Endothelial cell of umbilical vein (primary cell): Measurements from ENCODE around the gene SLC47A2. TPM values are rescaled to one million over a fixed set of nuclear protein-coding genes. Genes with fewer than 3 reads are reported as not detected.

Source experiments
- BruUV-seq: library from RNA; stranded (reverse); fragments of 400-500 nt; replicated peaks from 2 replicates; lab custom pipeline; 2021; lab: Mats Ljungman, UMichigan
- CTCF ChIA-PET: fragments of 300-600, 350-600 bp; sonication (Branson Sonifier 250); formaldehyde crosslinking; loops from one replicate; lab custom pipeline; 2021; ENCODE audit warnings: antibody characterized with exemption, inconsistent platforms; lab: Charles Lee
- POLR2A ChIA-PET: fragments of 300-600, 350-600 bp; sonication (Branson Sonifier 250); formaldehyde crosslinking; loops from one replicate; lab custom pipeline; 2021; ENCODE audit warnings: antibody characterized with exemption, inconsistent platforms; lab: Charles Lee
- DNase-seq: peaks from one replicate; pipeline ENCODE4 v3.0.0-alpha.2; 2011; ENCODE audit warnings: low read depth, low spot score
- FAIRE-seq: peaks from 2 replicates; lab custom pipeline; 2011; peaks lifted over from hg19 to GRCh38; lab: Jason Lieb, UNC
- H2AFZ ChIP-seq: 2 replicates; pipeline ENCODE4 v1.6.0; 2012; ENCODE audit warnings: low read depth, low read length, control low read depth, inconsistent platforms
- H3K27ac ChIP-seq: 2 replicates; pipeline ENCODE4 v1.5.1; 2011; ENCODE audit warnings: low read depth, mild to moderate bottlenecking, control low read depth, low read length, moderate library complexity; ENCODE audit not compliant: insufficient read depth
- H3K27me3 ChIP-seq, 2 experiments: 2 replicates each; pipeline versions ENCODE4 v1.6.0 to v1.6.1; 2011; ENCODE audit warnings: low read length in 2 of 2, mixed read lengths in 1 of 2; ENCODE audit not compliant: control insufficient read depth in 2 of 2, insufficient read depth in 2 of 2
- H3K36me3 ChIP-seq, 2 experiments: 2 replicates in 1 of 2; 3 replicates in 1 of 2; pipeline ENCODE4 v1.5.1; 2011; ENCODE audit warnings: low read length in 2 of 2, mild to moderate bottlenecking in 1 of 2, moderate library complexity in 1 of 2; ENCODE audit not compliant: control insufficient read depth in 2 of 2, insufficient read depth in 2 of 2; ENCODE audit errors: extremely low read depth in 1 of 2
- H3K4me1 ChIP-seq: 3 replicates; pipeline ENCODE4 v1.5.1; 2011; ENCODE audit warnings: mild to moderate bottlenecking, low read length; ENCODE audit not compliant: control insufficient read depth, insufficient read depth; ENCODE audit errors: extremely low read depth
- H3K4me2 ChIP-seq: 2 replicates; pipeline ENCODE4 v1.6.1; 2011; ENCODE audit warnings: low read length, control low read depth, mixed read lengths; ENCODE audit not compliant: insufficient read depth
- H3K4me3 ChIP-seq, 3 experiments: fragments of 200-600 bp in 1 of 3; sonication (generic), shearing (Covaris generic) in 1 of 3; replicated peaks in 1 of 3; 2 replicates each; pipeline ENCODE4 v1.5.1; 2011 to 2016; ENCODE audit warnings: control low read depth in 3 of 3, low read length in 3 of 3, mild to moderate bottlenecking in 2 of 3, inconsistent platforms in 1 of 3, low read depth in 1 of 3, moderate library complexity in 1 of 3; ENCODE audit not compliant: insufficient read depth in 1 of 3
- H3K79me2 ChIP-seq: 2 replicates; pipeline ENCODE4 v1.6.0; 2012; ENCODE audit warnings: low read length, inconsistent platforms; ENCODE audit not compliant: control insufficient read depth, insufficient read depth
- H3K9ac ChIP-seq: replicated peaks from 2 replicates; pipeline ENCODE3; 2011; ENCODE audit warnings: low read length, control low read depth; ENCODE audit not compliant: insufficient read depth; ENCODE audit errors: extremely low read depth
- H3K9me1 ChIP-seq: replicated peaks from 3 replicates; pipeline ENCODE4 v1.6.0; 2011; ENCODE audit warnings: mild to moderate bottlenecking, low read length; ENCODE audit not compliant: control insufficient read depth, insufficient read depth; ENCODE audit errors: extremely low read depth
- H3K9me3 ChIP-seq: replicated peaks from 2 replicates; pipeline ENCODE4 v1.5.1; 2012; ENCODE audit warnings: low read length, inconsistent platforms; ENCODE audit not compliant: control insufficient read depth, insufficient read depth
- H4K20me1 ChIP-seq: replicated peaks from 2 replicates; pipeline ENCODE3; 2011; ENCODE audit warnings: mild to moderate bottlenecking, low read length; ENCODE audit not compliant: control insufficient read depth, insufficient read depth; ENCODE audit errors: extremely low read depth
- CTCF ChIP-seq, 2 donors: IDR thresholded peaks; 1 replicate in 1 of 2; 2 replicates in 1 of 2; pipeline ENCODE4 v1.5.1; 2011; ENCODE audit warnings: low read length in 2 of 2, mild to moderate bottlenecking in 2 of 2, moderate library complexity in 2 of 2, control low read depth in 1 of 2, inconsistent platforms in 1 of 2, low read depth in 1 of 2; ENCODE audit not compliant: insufficient read depth in 1 of 2; ENCODE audit errors: extremely low read depth in 1 of 2
- EZH2 ChIP-seq: IDR thresholded peaks from 2 replicates; pipeline ENCODE4 v1.6.1; 2012; ENCODE audit warnings: borderline replicate concordance, low read depth, mild to moderate bottlenecking, moderate library complexity, low read length, inconsistent platforms; ENCODE audit not compliant: severe bottlenecking
- FOS ChIP-seq: IDR thresholded peaks from 2 replicates; pipeline ENCODE4 v1.6.1; 2011; ENCODE audit warnings: mild to moderate bottlenecking, low read length, moderate library complexity, borderline replicate concordance; ENCODE audit not compliant: insufficient read depth
- GATA2 ChIP-seq: IDR thresholded peaks from 2 replicates; pipeline ENCODE4 v1.7.0; 2011; ENCODE audit warnings: low read depth, mild to moderate bottlenecking, moderate library complexity, mixed read lengths, low read length; ENCODE audit not compliant: insufficient read length, insufficient read depth
- JUN ChIP-seq: IDR thresholded peaks from 2 replicates; pipeline ENCODE4 v1.6.1; 2011; ENCODE audit warnings: borderline replicate concordance, low read depth; ENCODE audit not compliant: insufficient read length, insufficient read depth
- MYC ChIP-seq: IDR thresholded peaks from one replicate; pipeline ENCODE4 v1.6.1; 2011; ENCODE audit warnings: mild to moderate bottlenecking, low read depth, low read length
- POLR2A ChIP-seq: IDR thresholded peaks from 2 replicates; pipeline ENCODE4 v1.6.1; 2012; ENCODE audit warnings: low read depth, mild to moderate bottlenecking, control low read depth, low read length
- POLR2AphosphoS5 ChIP-seq: IDR thresholded peaks from 2 replicates; pipeline ENCODE4 v1.6.1; 2012; ENCODE audit warnings: low read depth, mild to moderate bottlenecking, control low read depth, low read length, moderate library complexity; ENCODE audit not compliant: insufficient read depth
- dilution Hi-C: fragments of 300-500 bp; cut with MboI; formaldehyde crosslinking; loops from one replicate; pipeline ENCODE4 v1.15.0; 2019; ENCODE audit warnings: low sequenced_read_pairs; ENCODE audit not compliant: extremely low pct_ligation_motif_present
- intact Hi-C: fragments of 100-400 bp; cut with micrococcal nuclease; formaldehyde crosslinking; loops from one replicate; pipeline ENCODE4 v1.10.0; 2022
- polyA plus RNA-seq, 4 experiments: library from polyadenylated mRNA; depleted of rRNA in 3 of 4; stranded (reverse) in 3 of 4; unstranded in 1 of 4; fragments of >200 nt; gene quantifications; 2 replicates each; pipeline versions ENCODE4 v1.2.1 to v1.2.3, GENCODE V29; 2011 to 2012; ENCODE audit warnings: missing spikeins in 1 of 4
- total RNA-seq: library from RNA; stranded (reverse); gene quantifications from 2 replicates; pipeline ENCODE4 v1.2.3, GENCODE V29; 2021
- TF ChIP-seq, protein P1 (sequence below): IDR thresholded peaks from 2 replicates; pipeline ENCODE4 v1.6.1; 2011; ENCODE audit not compliant: insufficient read depth, insufficient read length

SLC47A2 gene
- total and polyA plus RNA-seq, 2 donors (not counting 3 experiments of a cell fraction or from before 2014, with no cell fraction given) = not detected

- Histone ChIP-seq H3K79me2 (no peaks in the 10 kb centered on the region), H3K27ac (no peak overlapping the region), H3K9me1 (no peaks in the 10 kb centered on the region), H4K20me1 (no peaks in the 10 kb centered on the region), H3K27me3 (no peaks in the 10 kb centered on the region), H3K4me1 (no peaks in the 10 kb centered on the region), H3K4me2 (no peak overlapping the region), H2AFZ (no peak overlapping the region), H3K4me3 (no peak overlapping the region), H3K9me3 (no peaks in the 10 kb centered on the region), H3K9ac (no peak overlapping the region), H3K36me3 (no peaks in the 10 kb centered on the region)
- FAIRE-seq (no peak), DNase-seq (no peak)
- intact Hi-C loops = no loop called here
- ChIA-PET POLR2A (no interaction called here), CTCF (no interaction called here)
- BruUV-seq = no TSS peak
- TF ChIP-seq POLR2AphosphoS5 (no peak), FOS (no peak), JUN (no peak), MYC (no peak), GATA2 (no peak), EZH2 (no peak), POLR2A (no peak), CTCF (IDR thresholded peaks at IDR 0.05; ENCODE audit: extremely low read depth in 1 of 2, insufficient read depth in 1 of 2, low read depth in 1 of 2, low read length in 2 of 2) (no peak)
- TF ChIP-seq, protein P1, sequence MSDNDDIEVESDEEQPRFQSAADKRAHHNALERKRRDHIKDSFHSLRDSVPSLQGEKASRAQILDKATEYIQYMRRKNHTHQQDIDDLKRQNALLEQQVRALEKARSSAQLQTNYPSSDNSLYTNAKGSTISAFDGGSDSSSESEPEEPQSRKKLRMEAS = no peak
- dilution Hi-C loops = no loop called here
Measured at GRCh38 chr17:19714542-19715411, 1.6 kb downstream of the SLC47A2 start.
